Measurements from ENCODE around the gene HOXA10.

Gene HOXA10

GRCh38 chr7:27197137-27198042 lies 23.3 kb upstream of the HOXA10 start:
- no peak for TF ChIP-seq CTCF (IDR thresholded peaks at IDR 0.05)

- TF ChIP-seq CTCF (IDR thresholded peaks at IDR 0.05) = peak; percentile 83
These were observed 22.2 kb upstream of the HOXA10 start for GRCh38 chr7:27196287-27196767.

- no peak for TF ChIP-seq CTCF (IDR thresholded peaks at IDR 0.05)
These were observed 20.7 kb upstream of the HOXA10 start for GRCh38 chr7:27194686-27195379.

GRCh38 chr7:27194002-27194352 lies 19.9 kb upstream of the HOXA10 start:
- TF ChIP-seq CTCF (IDR thresholded peaks at IDR 0.05) = no peak

- TF ChIP-seq CTCF (IDR thresholded peaks at IDR 0.05) = no peak
These were observed 19.3 kb upstream of the HOXA10 start for GRCh38 chr7:27193335-27194001.

GRCh38 chr7:27192546-27193334 lies 18.6 kb upstream of the HOXA10 start:
- TF ChIP-seq CTCF (IDR thresholded peaks at IDR 0.05) = no peak

All from LNCAP (cell line).